CD4-positive, alpha-beta memory T cell (primary cell): Measurements from ENCODE around the gene LMNTD1. TPM values are rescaled to one million over a fixed set of nuclear protein-coding genes. Genes with fewer than 3 reads are reported as not detected.
"Not testable (repeated sequence)": the region's sequence is repeated elsewhere in the genome, so short reads cannot be mapped to it uniquely, and the experiment has no call there.

Experiments
- CTCF ChIA-PET: fragments of 350-600 bp; sonication (Branson Sonifier 250); formaldehyde crosslinking; loops from one replicate; lab custom pipeline; 2021; ENCODE audit warnings: inconsistent platforms; ENCODE audit not compliant: partially characterized antibody; lab: Charles Lee
- POLR2A ChIA-PET: fragments of 350-600 bp; sonication (Branson Sonifier 250); formaldehyde crosslinking; loops from one replicate; lab custom pipeline; 2021; ENCODE audit not compliant: partially characterized antibody; lab: Charles Lee
- DNase-seq, 5 donors: peaks; one replicate each; pipeline versions ENCODE4 v3.0.0 to v3.0.0-alpha.2; 2020 to 2022; ENCODE audit warnings: mixed read lengths in 1 of 5
- H3K27ac ChIP-seq: one replicate; pipeline ENCODE4 v1.7.0; 2013; ENCODE audit warnings: low read depth, low read length
- H3K27me3 ChIP-seq: 2 replicates; pipeline ENCODE4 v1.7.0; 2013; ENCODE audit warnings: mild to moderate bottlenecking, low read length, moderate library complexity; ENCODE audit not compliant: insufficient read depth
- H3K36me3 ChIP-seq: 2 replicates; pipeline ENCODE4 v1.7.0; 2013; ENCODE audit warnings: mild to moderate bottlenecking, low read length, moderate library complexity; ENCODE audit not compliant: insufficient read depth
- H3K4me1 ChIP-seq: 2 replicates; pipeline ENCODE4 v1.7.0; 2013; ENCODE audit warnings: mild to moderate bottlenecking, low read length, moderate library complexity; ENCODE audit not compliant: insufficient read depth
- H3K4me3 ChIP-seq, 2 donors: one replicate each; pipeline ENCODE4 v1.7.0; 2013; ENCODE audit warnings: low read length in 2 of 2, mild to moderate bottlenecking in 1 of 2
- H3K9me3 ChIP-seq, 2 donors: one replicate each; pipeline ENCODE4 v1.7.0; 2013; ENCODE audit warnings: low read length in 2 of 2, control low read depth in 1 of 2; ENCODE audit not compliant: control insufficient read depth in 1 of 2
- H3K27ac Mint-ChIP-seq, 7 donors: one replicate each; pipeline ENCODE4 v1.8.0; 2020 to 2021; ENCODE audit warnings: mixed read lengths in 7 of 7, mild to moderate bottlenecking in 6 of 7, inconsistent platforms in 3 of 7, moderate library complexity in 3 of 7
- H3K27me3 Mint-ChIP-seq, 2 donors: one replicate each; pipeline ENCODE4 v1.8.0; 2020 to 2021; ENCODE audit warnings: mixed read lengths in 2 of 2
- H3K36me3 Mint-ChIP-seq, 2 donors: one replicate each; pipeline ENCODE4 v1.8.0; 2020 to 2021; ENCODE audit warnings: mixed read lengths in 2 of 2, inconsistent platforms in 1 of 2, mild to moderate bottlenecking in 1 of 2
- H3K4me1 Mint-ChIP-seq, 4 donors: one replicate each; pipeline ENCODE4 v1.8.0; 2020 to 2021; ENCODE audit warnings: mixed read lengths in 4 of 4, mild to moderate bottlenecking in 1 of 4
- H3K4me3 Mint-ChIP-seq, 8 donors: one replicate each; pipeline ENCODE4 v1.8.0; 2020 to 2021; ENCODE audit warnings: mixed read lengths in 8 of 8, mild to moderate bottlenecking in 7 of 8, moderate library complexity in 6 of 8, inconsistent platforms in 3 of 8
- H3K9me3 Mint-ChIP-seq, 8 donors: one replicate each; pipeline ENCODE4 v1.8.0; 2020 to 2021; ENCODE audit warnings: mixed read lengths in 8 of 8, mild to moderate bottlenecking in 5 of 8, inconsistent platforms in 3 of 8, moderate library complexity in 1 of 8
- intact Hi-C: fragments of 100-400 bp; cut with micrococcal nuclease; formaldehyde crosslinking; loops from one replicate; pipeline ENCODE4 v1.15.1; 2023
- polyA plus RNA-seq, 2 donors: library from polyadenylated mRNA; unstranded; fragments of 300-500 nt; fragmentation: Illumina TruSeq; gene quantifications; one replicate each; pipeline ENCODE4 v1.2.3, GENCODE V29; 2021
- total RNA-seq, 2 experiments: library from RNA; stranded (reverse); gene quantifications; one replicate each; pipeline ENCODE4 v1.2.3, GENCODE V29; 2021

LMNTD1 gene
- total RNA-seq (not detected), polyA plus RNA-seq (not detected)

- Mint-ChIP-seq H3K27me3 (peaks cover 0 to 7% of the 10 kb centered on the region in 2 donors), H3K9me3 (peaks cover 0 to 2% (median 0%) of the 10 kb centered on the region in 8 donors), H3K36me3 (no peaks in the 10 kb centered on the region), H3K27ac (peak within 1 kb of the TSS in 2 of 7 donors; percentile 5 to 45), H3K4me1 (peaks cover 0 to 2% (median under 1%) of the 10 kb centered on the region in 4 donors), H3K4me3 (no peak within 1 kb of the TSS)
- POLR2A ChIA-PET = no interaction called here
- Histone ChIP-seq H3K4me1 (no peaks in the 10 kb centered on the region), H3K4me3 (no peak within 1 kb of the TSS), H3K27ac (no peak within 1 kb of the TSS), H3K27me3 (no peaks in the 10 kb centered on the region), H3K36me3 (no peaks in the 10 kb centered on the region), H3K9me3 (no peaks in the 10 kb centered on the region)
- intact Hi-C loops = no loop called here
- CTCF ChIA-PET = no interaction called here
- DNase-seq = no peak
These were observed at the start of gene LMNTD1 for GRCh38 chr12:25553098-25553497. Gene LMNTD1, minus strand, starts transcription at chr12:25553283. Its CDS starts 324 bp downstream, at chr12:25552959.

GRCh38 chr12:25598956-25599355, 45.9 kb upstream of the LMNTD1 start:
- H3K27ac ChIP-seq = no peak overlapping the region
- ChIA-PET CTCF (no interaction called here), POLR2A (no interaction called here)
- intact Hi-C loops = no loop called here
- Mint-ChIP-seq H3K9me3 (peaks cover 0 to 24% (median 1%) of the 10 kb centered on the region in 8 donors), H3K4me3 (no peak overlapping the region), H3K4me1 (peaks cover 0 to 16% (median 2%) of the 10 kb centered on the region in 4 donors), H3K27ac (no peak overlapping the region), H3K36me3 (no peaks in the 10 kb centered on the region), H3K27me3 (no peaks in the 10 kb centered on the region)
- no peaks in the 10 kb centered on the region for H3K9me3 ChIP-seq
- no peaks in the 10 kb centered on the region for H3K36me3 ChIP-seq
- H3K27me3 ChIP-seq = no peaks in the 10 kb centered on the region
- H3K4me1 ChIP-seq = peaks cover 5% of the 10 kb centered on the region
- no peak overlapping the region for H3K4me3 ChIP-seq
- DNase-seq = no peak

- Mint-ChIP-seq H3K4me3 (peak overlapping the region in 4 of 8 donors; percentile 13 to 69 (median 56)), H3K4me1 (peaks cover 0 to 30% (median 2%) of the 10 kb centered on the region in 4 donors), H3K27ac (peak overlapping the region in 2 of 7 donors; percentile 72 to 77), H3K9me3 (peaks cover 0 to 24% (median 1%) of the 10 kb centered on the region in 8 donors)
- H3K27me3 ChIP-seq, intact Hi-C loops, H3K27me3 Mint-ChIP-seq, H3K9me3 ChIP-seq, H3K36me3 ChIP-seq, H3K36me3 Mint-ChIP-seq, H3K4me3 ChIP-seq, H3K27ac ChIP-seq, CTCF ChIA-PET, POLR2A ChIA-PET: not testable (repeated sequence)
- peaks cover 11% of the 10 kb centered on the region for H3K4me1 ChIP-seq
- DNase-seq = peak in 3 of 5 donors; percentile 7 to 18 (median 16)
These were observed 42.4 kb upstream of the LMNTD1 start for GRCh38 chr12:25595496-25595895.

GRCh38 chr12:25594376-25594775, 41.3 kb upstream of the LMNTD1 start:
- Histone ChIP-seq H3K4me3 (no peak overlapping the region), H3K27me3 (no peaks in the 10 kb centered on the region), H3K36me3 (no peaks in the 10 kb centered on the region), H3K27ac (no peak overlapping the region), H3K4me1 (peaks cover 20% of the 10 kb centered on the region), H3K9me3 (no peaks in the 10 kb centered on the region)
- Mint-ChIP-seq H3K27me3 (no peaks in the 10 kb centered on the region), H3K4me1 (peaks cover 0 to 37% (median 4%) of the 10 kb centered on the region in 4 donors), H3K4me3 (no peak overlapping the region), H3K36me3 (no peaks in the 10 kb centered on the region), H3K27ac (peak overlapping the region in 1 of 7 donors; percentile 44), H3K9me3 (peaks cover 0 to 17% (median 1%) of the 10 kb centered on the region in 8 donors)
- POLR2A ChIA-PET = no interaction called here
- DNase-seq = no peak
- CTCF ChIA-PET = no interaction called here
- intact Hi-C loops = no loop called here

- Mint-ChIP-seq H3K27ac (no peak overlapping the region), H3K4me3 (no peak overlapping the region), H3K9me3 (peaks cover 0 to 6% (median 0%) of the 10 kb centered on the region in 8 donors), H3K36me3 (no peaks in the 10 kb centered on the region), H3K27me3 (no peaks in the 10 kb centered on the region), H3K4me1 (peaks cover 0 to 37% (median 4%) of the 10 kb centered on the region in 4 donors)
- POLR2A ChIA-PET = no interaction called here
- H3K4me3 ChIP-seq = no peak overlapping the region
- no peaks in the 10 kb centered on the region for H3K36me3 ChIP-seq
- intact Hi-C loops = no loop called here
- H3K27me3 ChIP-seq = no peaks in the 10 kb centered on the region
- no peak for DNase-seq
- CTCF ChIA-PET = no interaction called here
- peaks cover 20% of the 10 kb centered on the region for H3K4me1 ChIP-seq
- no peak overlapping the region for H3K27ac ChIP-seq
- no peaks in the 10 kb centered on the region for H3K9me3 ChIP-seq
These were observed 39.8 kb upstream of the LMNTD1 start for GRCh38 chr12:25592725-25593495.

- CTCF ChIA-PET = no interaction called here
- POLR2A ChIA-PET = no interaction called here
- no peak overlapping the region for H3K27ac ChIP-seq
- Mint-ChIP-seq H3K27me3 (peaks cover 0 to 3% of the 10 kb centered on the region in 2 donors), H3K9me3 (peaks cover 0 to 14% (median 2%) of the 10 kb centered on the region in 8 donors), H3K27ac (peak overlapping the region in 1 of 7 donors; percentile 84), H3K4me1 (peaks cover 0 to 31% (median 4%) of the 10 kb centered on the region in 4 donors), H3K36me3 (no peaks in the 10 kb centered on the region), H3K4me3 (no peak overlapping the region)
- H3K9me3 ChIP-seq = no peaks in the 10 kb centered on the region
- no peak overlapping the region for H3K4me3 ChIP-seq
- no peak for DNase-seq
- intact Hi-C loops = no loop called here
- H3K27me3 ChIP-seq = no peaks in the 10 kb centered on the region
- peaks cover 20% of the 10 kb centered on the region for H3K4me1 ChIP-seq
- no peaks in the 10 kb centered on the region for H3K36me3 ChIP-seq
These were observed 38.1 kb upstream of the LMNTD1 start for GRCh38 chr12:25591144-25591543.

- H3K27ac Mint-ChIP-seq = peak overlapping the region in 2 of 7 donors; percentile 50 to 84
- ChIA-PET CTCF (no interaction called here), POLR2A (no interaction called here)
- DNase-seq = peak in 2 of 5 donors; percentile 4 to 25
- Histone ChIP-seq H3K27me3 (no peaks in the 10 kb centered on the region), H3K27ac (no peak overlapping the region), H3K36me3 (no peaks in the 10 kb centered on the region), H3K4me1 (peaks cover 20% of the 10 kb centered on the region), H3K9me3 (no peaks in the 10 kb centered on the region), H3K4me3 (peak overlapping the region in 1 of 2 donors; percentile 13)
- intact Hi-C loops = no loop called here
- peak overlapping the region in 2 of 8 donors; percentile 45 to 56 for H3K4me3 Mint-ChIP-seq
- peaks cover 0 to 14% (median 4%) of the 10 kb centered on the region in 8 donors for H3K9me3 Mint-ChIP-seq
- peaks cover 0 to 3% of the 10 kb centered on the region in 2 donors for H3K27me3 Mint-ChIP-seq
- H3K36me3 Mint-ChIP-seq = no peaks in the 10 kb centered on the region
- peaks cover 0 to 22% (median 1%) of the 10 kb centered on the region in 4 donors for H3K4me1 Mint-ChIP-seq
These were observed 37.1 kb upstream of the LMNTD1 start for GRCh38 chr12:25590011-25590721.
